HepG2 (cell line): ENCODE measurements around the gene CAPG. TPM values are rescaled to one million over a fixed set of nuclear protein-coding genes. Genes with fewer than 3 reads are reported as not detected.

Experiments used
- SRSF4 ChIP-seq: fragments of 200-400 bp; formaldehyde crosslinking; IDR thresholded peaks from one replicate; pipeline ENCODE4 v1.6.1; 2018; ENCODE audit warnings: mild to moderate bottlenecking, low read depth, low read length, moderate library complexity; ENCODE audit not compliant: poor library complexity, severe bottlenecking
- SRY ChIP-seq: sonication (generic); formaldehyde crosslinking; IDR thresholded peaks from 2 replicates; pipeline ENCODE4 v1.8.0; 2022; ENCODE audit warnings: mild to moderate bottlenecking, missing genetic modification reagents
- ZNF160 ChIP-seq: sonication (generic); formaldehyde crosslinking; IDR thresholded peaks from 2 replicates; pipeline ENCODE4 v1.8.0; 2022; ENCODE audit warnings: mild to moderate bottlenecking, inconsistent platforms, missing genetic modification reagents
- ZNF629 ChIP-seq: sonication (generic); formaldehyde crosslinking; conservative IDR thresholded peaks from 2 replicates; pipeline ENCODE4 v1.5.0; 2020; ENCODE audit warnings: missing genetic modification reagents
- polyA plus RNA-seq, 8 experiments: library from polyadenylated mRNA; depleted of rRNA in 3 of 8; stranded (reverse) in 7 of 8; unstranded in 1 of 8; fragments of >200 nt; fragmentation: Illumina TruSeq in 4 of 8; extraction: Trizol in 4 of 8; gene quantifications; 2 replicates each; pipeline versions ENCODE4 v1.2.1 to v1.2.3, GENCODE V29; 2011 to 2016; ENCODE audit warnings: low read depth in 4 of 8, missing spikeins in 1 of 8, mixed read lengths in 1 of 8; ENCODE audit not compliant: insufficient read depth in 1 of 8
- total RNA-seq, 5 experiments: library from RNA; depleted of rRNA; stranded (reverse); fragments of >200 nt; fragmentation: Illumina TruSeq; extraction: Trizol; gene quantifications; 2 replicates each; pipeline ENCODE4 v1.2.3, GENCODE V29; 2016; ENCODE audit warnings: low read depth in 1 of 5
- TF ChIP-seq, protein P1 (sequence below): sonication (generic); formaldehyde crosslinking; IDR thresholded peaks from 2 replicates; pipeline ENCODE4 v1.4.0; 2020; ENCODE audit warnings: low read depth, missing genetic modification reagents
- TF ChIP-seq, protein P2 (sequence below): sonication (generic); formaldehyde crosslinking; IDR thresholded peaks from 2 replicates; pipeline ENCODE4 v1.8.0; 2022; ENCODE audit warnings: mild to moderate bottlenecking, missing genetic modification reagents; ENCODE audit not compliant: insufficient replicate concordance
- TF ChIP-seq, protein P3 (sequence below): sonication (generic); formaldehyde crosslinking; IDR thresholded peaks from 2 replicates; pipeline ENCODE4 v1.9.0; 2022; ENCODE audit warnings: missing genetic modification reagents, mild to moderate bottlenecking, borderline replicate concordance
- TF ChIP-seq, protein P4 (sequence below), 2 experiments: sonication (generic) in 1 of 2; formaldehyde crosslinking in 1 of 2; IDR thresholded peaks; 2 replicates each; pipeline versions ENCODE4 v1.6.1 to v1.9.0; 2014 to 2022; ENCODE audit warnings: antibody characterized with exemption in 1 of 2, borderline replicate concordance in 1 of 2, inconsistent platforms in 1 of 2, low read depth in 1 of 2, missing genetic modification reagents in 1 of 2

Gene CAPG
- total and polyA plus RNA-seq, 2 of the 13 experiments (the other 11 are each of a cell fraction or from before 2014, with no cell fraction given): 12.7 to 18.2 TPM

DNA sequence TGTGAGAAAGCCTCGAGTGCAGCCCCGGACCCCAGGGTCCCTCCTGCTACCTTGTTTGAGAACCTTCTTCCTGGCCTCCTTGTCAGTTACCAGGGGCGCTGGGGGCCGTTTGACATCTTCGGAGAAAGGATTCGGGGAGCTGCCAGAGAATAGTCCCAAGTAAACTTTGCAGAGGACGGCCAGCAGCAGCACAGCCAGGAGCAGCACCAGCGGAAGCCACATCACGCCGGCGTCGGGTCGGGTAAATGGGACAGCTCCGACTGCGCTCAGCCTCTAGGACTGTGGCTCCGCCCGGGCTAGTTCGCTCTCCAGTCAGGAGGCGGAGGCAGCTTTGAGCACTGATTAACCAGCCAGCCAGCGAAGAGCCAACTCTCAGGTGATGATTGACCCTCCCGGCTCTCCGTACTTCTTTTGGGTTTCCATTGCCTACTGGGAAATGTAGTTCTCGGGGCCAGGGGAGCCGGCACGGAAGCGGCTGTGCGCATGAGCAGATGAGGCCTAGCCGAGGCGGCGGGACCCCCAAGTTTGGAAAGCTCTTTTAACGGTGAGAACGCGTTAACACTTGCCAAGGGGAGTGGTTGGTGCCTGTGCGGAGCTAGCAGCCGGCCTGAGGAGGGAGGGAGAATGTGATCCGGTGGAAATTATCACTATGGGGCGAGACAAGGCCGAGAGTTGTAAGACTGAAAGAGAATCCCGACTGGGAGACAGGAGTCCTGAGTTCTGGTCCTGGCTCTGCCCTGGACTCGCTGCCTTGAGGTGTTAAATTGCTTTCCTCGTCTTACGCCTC is 55.7 kb downstream of the CAPG start, which contains the start of the genes ELMOD3 and RETSAT (continued):
- TF ChIP-seq, protein P1, sequence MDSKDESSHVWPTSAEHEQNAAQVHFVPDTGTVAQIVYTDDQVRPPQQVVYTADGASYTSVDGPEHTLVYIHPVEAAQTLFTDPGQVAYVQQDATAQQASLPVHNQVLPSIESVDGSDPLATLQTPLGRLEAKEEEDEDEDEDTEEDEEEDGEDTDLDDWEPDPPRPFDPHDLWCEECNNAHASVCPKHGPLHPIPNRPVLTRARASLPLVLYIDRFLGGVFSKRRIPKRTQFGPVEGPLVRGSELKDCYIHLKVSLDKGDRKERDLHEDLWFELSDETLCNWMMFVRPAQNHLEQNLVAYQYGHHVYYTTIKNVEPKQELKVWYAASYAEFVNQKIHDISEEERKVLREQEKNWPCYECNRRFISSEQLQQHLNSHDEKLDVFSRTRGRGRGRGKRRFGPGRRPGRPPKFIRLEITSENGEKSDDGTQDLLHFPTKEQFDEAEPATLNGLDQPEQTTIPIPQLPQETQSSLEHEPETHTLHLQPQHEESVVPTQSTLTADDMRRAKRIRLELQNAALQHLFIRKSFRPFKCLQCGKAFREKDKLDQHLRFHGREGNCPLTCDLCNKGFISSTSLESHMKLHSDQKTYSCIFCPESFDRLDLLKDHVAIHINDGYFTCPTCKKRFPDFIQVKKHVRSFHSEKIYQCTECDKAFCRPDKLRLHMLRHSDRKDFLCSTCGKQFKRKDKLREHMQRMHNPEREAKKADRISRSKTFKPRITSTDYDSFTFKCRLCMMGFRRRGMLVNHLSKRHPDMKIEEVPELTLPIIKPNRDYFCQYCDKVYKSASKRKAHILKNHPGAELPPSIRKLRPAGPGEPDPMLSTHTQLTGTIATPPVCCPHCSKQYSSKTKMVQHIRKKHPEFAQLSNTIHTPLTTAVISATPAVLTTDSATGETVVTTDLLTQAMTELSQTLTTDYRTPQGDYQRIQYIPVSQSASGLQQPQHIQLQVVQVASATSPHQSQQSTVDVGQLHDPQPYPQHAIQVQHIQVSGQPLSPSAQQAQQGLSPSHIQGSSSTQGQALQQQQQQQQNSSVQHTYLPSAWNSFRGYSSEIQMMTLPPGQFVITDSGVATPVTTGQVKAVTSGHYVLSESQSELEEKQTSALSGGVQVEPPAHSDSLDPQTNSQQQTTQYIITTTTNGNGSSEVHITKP (CRISPR knock-in tag): 0 out of 2 replicates have a peak, but pooled peaks have one; percentile 29
- 0 out of 2 replicates have a peak, but pooled peaks have one; percentile 53 for TF ChIP-seq ZNF160 (CRISPR knock-in tag)
- TF ChIP-seq SRSF4: no peak
- TF ChIP-seq, protein P2, sequence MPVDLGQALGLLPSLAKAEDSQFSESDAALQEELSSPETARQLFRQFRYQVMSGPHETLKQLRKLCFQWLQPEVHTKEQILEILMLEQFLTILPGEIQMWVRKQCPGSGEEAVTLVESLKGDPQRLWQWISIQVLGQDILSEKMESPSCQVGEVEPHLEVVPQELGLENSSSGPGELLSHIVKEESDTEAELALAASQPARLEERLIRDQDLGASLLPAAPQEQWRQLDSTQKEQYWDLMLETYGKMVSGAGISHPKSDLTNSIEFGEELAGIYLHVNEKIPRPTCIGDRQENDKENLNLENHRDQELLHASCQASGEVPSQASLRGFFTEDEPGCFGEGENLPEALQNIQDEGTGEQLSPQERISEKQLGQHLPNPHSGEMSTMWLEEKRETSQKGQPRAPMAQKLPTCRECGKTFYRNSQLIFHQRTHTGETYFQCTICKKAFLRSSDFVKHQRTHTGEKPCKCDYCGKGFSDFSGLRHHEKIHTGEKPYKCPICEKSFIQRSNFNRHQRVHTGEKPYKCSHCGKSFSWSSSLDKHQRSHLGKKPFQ (CRISPR knock-in tag): peak; percentile 45
- TF ChIP-seq, protein P3, sequence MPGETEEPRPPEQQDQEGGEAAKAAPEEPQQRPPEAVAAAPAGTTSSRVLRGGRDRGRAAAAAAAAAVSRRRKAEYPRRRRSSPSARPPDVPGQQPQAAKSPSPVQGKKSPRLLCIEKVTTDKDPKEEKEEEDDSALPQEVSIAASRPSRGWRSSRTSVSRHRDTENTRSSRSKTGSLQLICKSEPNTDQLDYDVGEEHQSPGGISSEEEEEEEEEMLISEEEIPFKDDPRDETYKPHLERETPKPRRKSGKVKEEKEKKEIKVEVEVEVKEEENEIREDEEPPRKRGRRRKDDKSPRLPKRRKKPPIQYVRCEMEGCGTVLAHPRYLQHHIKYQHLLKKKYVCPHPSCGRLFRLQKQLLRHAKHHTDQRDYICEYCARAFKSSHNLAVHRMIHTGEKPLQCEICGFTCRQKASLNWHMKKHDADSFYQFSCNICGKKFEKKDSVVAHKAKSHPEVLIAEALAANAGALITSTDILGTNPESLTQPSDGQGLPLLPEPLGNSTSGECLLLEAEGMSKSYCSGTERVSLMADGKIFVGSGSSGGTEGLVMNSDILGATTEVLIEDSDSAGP (CRISPR knock-in tag): peak; percentile 95
- TF ChIP-seq ZNF629 (CRISPR knock-in tag): peak; percentile 93
- TF ChIP-seq, protein P4, sequence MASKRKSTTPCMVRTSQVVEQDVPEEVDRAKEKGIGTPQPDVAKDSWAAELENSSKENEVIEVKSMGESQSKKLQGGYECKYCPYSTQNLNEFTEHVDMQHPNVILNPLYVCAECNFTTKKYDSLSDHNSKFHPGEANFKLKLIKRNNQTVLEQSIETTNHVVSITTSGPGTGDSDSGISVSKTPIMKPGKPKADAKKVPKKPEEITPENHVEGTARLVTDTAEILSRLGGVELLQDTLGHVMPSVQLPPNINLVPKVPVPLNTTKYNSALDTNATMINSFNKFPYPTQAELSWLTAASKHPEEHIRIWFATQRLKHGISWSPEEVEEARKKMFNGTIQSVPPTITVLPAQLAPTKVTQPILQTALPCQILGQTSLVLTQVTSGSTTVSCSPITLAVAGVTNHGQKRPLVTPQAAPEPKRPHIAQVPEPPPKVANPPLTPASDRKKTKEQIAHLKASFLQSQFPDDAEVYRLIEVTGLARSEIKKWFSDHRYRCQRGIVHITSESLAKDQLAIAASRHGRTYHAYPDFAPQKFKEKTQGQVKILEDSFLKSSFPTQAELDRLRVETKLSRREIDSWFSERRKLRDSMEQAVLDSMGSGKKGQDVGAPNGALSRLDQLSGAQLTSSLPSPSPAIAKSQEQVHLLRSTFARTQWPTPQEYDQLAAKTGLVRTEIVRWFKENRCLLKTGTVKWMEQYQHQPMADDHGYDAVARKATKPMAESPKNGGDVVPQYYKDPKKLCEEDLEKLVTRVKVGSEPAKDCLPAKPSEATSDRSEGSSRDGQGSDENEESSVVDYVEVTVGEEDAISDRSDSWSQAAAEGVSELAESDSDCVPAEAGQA (IDR thresholded peaks at IDR 0.05; ENCODE audit: low read depth): no peak; the same call in 1 of the 2 replicates
- TF ChIP-seq, protein P4 (CRISPR knock-in tag; IDR thresholded peaks at IDR 0.05; ENCODE audit: borderline replicate concordance): peak; percentile 87; the same call in 1 of the 2 replicates
- TF ChIP-seq SRY: peak; percentile 90
